ENCODE results near the gene LAMA2.
A peak's percentile ranks its signal among the peaks of the same experiment; 100 is the strongest.

LAMA2 gene

GRCh38 chr6:129429956-129430355, 547.0 kb downstream of the LAMA2 start:
- TF ChIP-seq, protein P1, sequence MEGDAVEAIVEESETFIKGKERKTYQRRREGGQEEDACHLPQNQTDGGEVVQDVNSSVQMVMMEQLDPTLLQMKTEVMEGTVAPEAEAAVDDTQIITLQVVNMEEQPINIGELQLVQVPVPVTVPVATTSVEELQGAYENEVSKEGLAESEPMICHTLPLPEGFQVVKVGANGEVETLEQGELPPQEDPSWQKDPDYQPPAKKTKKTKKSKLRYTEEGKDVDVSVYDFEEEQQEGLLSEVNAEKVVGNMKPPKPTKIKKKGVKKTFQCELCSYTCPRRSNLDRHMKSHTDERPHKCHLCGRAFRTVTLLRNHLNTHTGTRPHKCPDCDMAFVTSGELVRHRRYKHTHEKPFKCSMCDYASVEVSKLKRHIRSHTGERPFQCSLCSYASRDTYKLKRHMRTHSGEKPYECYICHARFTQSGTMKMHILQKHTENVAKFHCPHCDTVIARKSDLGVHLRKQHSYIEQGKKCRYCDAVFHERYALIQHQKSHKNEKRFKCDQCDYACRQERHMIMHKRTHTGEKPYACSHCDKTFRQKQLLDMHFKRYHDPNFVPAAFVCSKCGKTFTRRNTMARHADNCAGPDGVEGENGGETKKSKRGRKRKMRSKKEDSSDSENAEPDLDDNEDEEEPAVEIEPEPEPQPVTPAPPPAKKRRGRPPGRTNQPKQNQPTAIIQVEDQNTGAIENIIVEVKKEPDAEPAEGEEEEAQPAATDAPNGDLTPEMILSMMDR (IDR thresholded peaks at IDR 0.05; ENCODE audit: low read depth, low read length, missing control alignments), result no peak
- H3K4me3 ChIP-seq (replicated peaks; ENCODE audit: low read depth, low read length), result no peak overlapping the region
- DNase-seq (ENCODE audit: extremely low read depth, low read depth), result no peak

DNA sequence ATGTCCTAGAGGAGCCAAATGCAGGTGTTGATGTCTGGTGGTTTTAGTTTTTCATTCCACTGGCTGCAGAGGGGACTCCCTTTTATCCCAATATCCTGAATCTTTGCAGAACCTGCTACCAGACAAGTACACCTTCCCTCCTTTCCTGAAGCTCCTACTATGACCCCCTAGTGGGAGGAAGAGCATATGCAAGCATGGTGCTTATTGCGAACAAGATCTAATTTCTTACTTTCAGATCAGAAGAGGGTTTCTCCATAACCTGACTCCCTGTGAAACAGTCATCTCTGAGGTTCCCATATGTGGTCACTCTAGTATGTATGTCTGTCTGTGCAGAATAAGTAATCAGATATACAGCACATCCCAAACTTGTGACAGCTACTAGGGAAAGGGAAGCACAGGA, 549.8 kb downstream of the LAMA2 start:
- no peak for DNase-seq (ENCODE audit: extremely low read depth, low read depth)
- TF ChIP-seq, protein P1 (IDR thresholded peaks at IDR 0.05; ENCODE audit: low read depth, low read length, missing control alignments), result peak; percentile 42
- no peak overlapping the region for H3K4me3 ChIP-seq (replicated peaks; ENCODE audit: low read depth, low read length)

DNA sequence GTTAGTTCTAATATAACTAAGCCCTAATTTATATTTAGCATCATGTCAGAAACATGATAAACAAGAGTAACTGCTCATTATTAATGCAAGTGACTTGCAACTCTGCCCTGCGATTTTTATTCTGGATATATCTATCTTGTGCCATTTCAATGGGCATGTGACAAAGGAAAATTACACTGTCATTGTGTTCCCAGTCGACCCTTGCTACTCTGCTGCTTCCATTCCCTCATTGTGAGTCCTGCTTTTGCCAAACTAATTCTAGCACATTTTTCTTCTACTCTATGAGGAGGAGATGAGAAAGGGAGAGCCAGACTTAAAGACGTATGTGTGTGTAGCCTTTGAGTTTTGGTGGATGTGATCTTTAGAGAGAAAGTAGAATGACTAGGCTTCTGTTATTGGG, 551.2 kb downstream of the LAMA2 start:
- no peak overlapping the region for H3K4me3 ChIP-seq (replicated peaks; ENCODE audit: low read depth, low read length)
- TF ChIP-seq, protein P1 (IDR thresholded peaks at IDR 0.05; ENCODE audit: low read depth, low read length, missing control alignments), result no peak

GRCh38 chr6:129440691-129441090, 557.8 kb downstream of the LAMA2 start:
- H3K4me3 ChIP-seq (replicated peaks; ENCODE audit: low read depth, low read length), result no peak overlapping the region
- peak; percentile 42 for DNase-seq (ENCODE audit: extremely low read depth, low read depth)
- TF ChIP-seq, protein P1 (IDR thresholded peaks at IDR 0.05; ENCODE audit: low read depth, low read length, missing control alignments), result no peak

More for the DNA sequence above, 551.2 kb downstream of the LAMA2 start:
- DNase-seq (ENCODE audit: extremely low read depth, low read depth), result no peak

DNA sequence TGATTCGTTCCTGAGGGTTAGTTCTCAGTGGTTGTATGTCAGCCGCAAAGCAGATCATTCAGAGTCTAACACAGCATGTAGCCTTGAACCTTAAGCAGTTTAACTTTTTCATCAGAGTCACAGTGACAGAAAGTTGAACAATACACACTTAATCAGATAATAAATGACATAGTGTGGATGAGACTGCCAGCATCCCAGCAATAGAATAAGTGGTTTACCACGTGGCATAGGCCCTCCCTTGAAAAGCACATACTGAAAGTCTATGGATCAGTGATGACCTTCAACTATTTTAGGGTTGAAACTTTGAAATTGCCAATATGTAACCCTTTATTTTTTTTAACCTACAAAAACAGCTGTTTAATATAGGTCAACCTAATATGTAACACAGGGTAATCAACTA, 561.7 kb downstream of the LAMA2 start:
- H3K4me3 ChIP-seq (replicated peaks; ENCODE audit: low read depth, low read length), result no peak overlapping the region
- TF ChIP-seq, protein P1 (IDR thresholded peaks at IDR 0.05; ENCODE audit: low read depth, low read length, missing control alignments), result no peak
- no peak for DNase-seq (ENCODE audit: extremely low read depth, low read depth)

DNA sequence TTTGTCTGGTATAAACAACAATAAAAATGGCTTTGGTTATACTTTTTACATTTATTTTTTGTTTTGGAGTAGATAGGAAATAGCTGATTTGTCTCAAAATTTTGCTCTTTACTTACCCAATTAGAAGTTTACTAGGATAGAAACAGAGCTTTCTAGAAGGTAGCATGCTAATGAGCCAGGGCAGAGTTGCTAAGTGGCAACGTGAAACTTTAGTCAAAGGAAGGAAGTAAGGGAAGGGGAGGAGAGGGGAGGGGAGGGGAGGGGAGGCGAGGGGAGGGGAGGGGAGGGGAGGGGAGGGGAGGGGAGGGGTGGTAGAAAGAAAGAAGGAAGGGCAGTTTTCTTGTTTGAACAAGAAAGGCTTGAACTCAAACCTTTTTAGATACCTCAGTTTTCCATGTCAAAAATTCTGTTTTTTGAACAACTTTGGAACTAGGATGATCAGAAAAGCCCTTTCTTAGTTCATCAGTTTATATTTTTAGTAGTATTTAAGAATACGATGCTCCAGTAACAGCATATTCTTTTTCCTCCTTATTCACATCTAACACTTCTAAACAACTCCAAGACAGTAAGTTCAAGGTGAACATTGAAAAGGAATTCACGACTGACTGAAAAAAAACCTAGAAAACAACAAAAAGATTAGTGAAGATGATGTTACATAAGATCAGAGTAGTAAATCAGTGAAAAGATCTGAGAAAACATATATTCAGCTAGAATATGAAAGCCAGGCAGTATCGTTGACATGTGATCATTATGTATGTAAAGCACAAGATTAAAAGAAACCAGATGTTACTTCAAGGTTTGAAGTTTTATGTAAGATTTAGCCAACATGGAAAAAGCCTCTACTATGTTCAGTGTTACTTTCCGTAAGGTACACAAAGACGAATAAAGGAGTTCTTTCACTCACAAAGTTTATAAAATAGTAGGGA, 563.6 kb downstream of the LAMA2 start:
- TF ChIP-seq, protein P1 (IDR thresholded peaks at IDR 0.05; ENCODE audit: low read depth, low read length, missing control alignments), result no peak
- no peak overlapping the region for H3K4me3 ChIP-seq (replicated peaks; ENCODE audit: low read depth, low read length)
- no peak for DNase-seq (ENCODE audit: extremely low read depth, low read depth)

Data from HFF-Myc (cell line).